Measurements from ENCODE around the gene SULT1C2. TPM values are rescaled to one million over a fixed set of nuclear protein-coding genes. Genes with fewer than 3 reads are reported as not detected.

The SULT1C2 gene
- total and polyA plus RNA-seq, 4 donors, result 0.07 to 8.9 (median 0.62) TPM

GRCh38 chr2:108260773-108261172 is 27.9 kb upstream of the SULT1C2 start:
- TF ChIP-seq JUND (IDR thresholded peaks at IDR 0.05) (no peak), MAX (IDR thresholded peaks at IDR 0.05) (no peak), SP1 (IDR thresholded peaks at IDR 0.05) (no peak), FOXA2 (IDR thresholded peaks at IDR 0.05) (no peak), GABPA (IDR thresholded peaks at IDR 0.05 in 1 of 2, conservative IDR thresholded peaks at IDR 0.05 in 1 of 2) (no peak), NR2F2 (IDR thresholded peaks at IDR 0.05) (no peak), RXRA (IDR thresholded peaks at IDR 0.05) (no peak), FOXA1 (IDR thresholded peaks at IDR 0.05) (no peak), RAD21 (IDR thresholded peaks at IDR 0.05) (no peak)
- Histone ChIP-seq H3K4me3 (ENCODE audit: low read depth in 1 of 3, low read length in 3 of 3) (no peak overlapping the region), H3K9ac (ENCODE audit: low read depth in 1 of 2, low read length in 2 of 2) (no peak overlapping the region), H3K27me3 (ENCODE audit: control insufficient read depth in 4 of 4, insufficient read depth in 4 of 4, low read length in 3 of 4) (no peaks in the 10 kb centered on the region), H3K9me3 (ENCODE audit: control insufficient read depth in 4 of 4, low read length in 3 of 4) (no peaks in the 10 kb centered on the region), H3K4me1 (ENCODE audit: control insufficient read depth in 4 of 4, insufficient read depth in 4 of 4, low read length in 3 of 4) (no peaks in the 10 kb centered on the region), H3K27ac (ENCODE audit: low read depth in 1 of 2, low read length in 2 of 2) (no peak overlapping the region), H3K36me3 (ENCODE audit: control insufficient read depth in 4 of 4, insufficient read depth in 3 of 4, low read depth in 1 of 4, low read length in 3 of 4) (no peaks in the 10 kb centered on the region)
- no peak for DNase-seq (ENCODE audit: low spot score)
- 78% methylated on average over 1 of the region's 1 CpG for WGBS

GRCh38 chr2:108262036-108262435 is 26.7 kb upstream of the SULT1C2 start:
- no peaks in the 10 kb centered on the region for H3K36me3 ChIP-seq (ENCODE audit: control insufficient read depth in 4 of 4, insufficient read depth in 3 of 4, low read depth in 1 of 4, low read length in 3 of 4)
- 44% methylated on average over 1 of the region's 1 CpG for WGBS
- H3K4me3 ChIP-seq (ENCODE audit: low read depth in 1 of 3, low read length in 3 of 3), result no peak overlapping the region
- H3K4me1 ChIP-seq (ENCODE audit: control insufficient read depth in 4 of 4, insufficient read depth in 4 of 4, low read length in 3 of 4), result no peaks in the 10 kb centered on the region
- TF ChIP-seq SP1 (IDR thresholded peaks at IDR 0.05), result no peak
- TF ChIP-seq MAX (IDR thresholded peaks at IDR 0.05), result no peak
- TF ChIP-seq HNF4G (IDR thresholded peaks at IDR 0.05), result no peak
- TF ChIP-seq RAD21 (IDR thresholded peaks at IDR 0.05), result no peak
- TF ChIP-seq EGR1 (IDR thresholded peaks at IDR 0.05; ENCODE audit: low read depth in 2 of 2), result no peak
- TF ChIP-seq YY1 (IDR thresholded peaks at IDR 0.05), result no peak
- TF ChIP-seq FOXA1 (IDR thresholded peaks at IDR 0.05), result no peak
- no peak for TF ChIP-seq ZBTB33 (IDR thresholded peaks at IDR 0.05)
- no peak for TF ChIP-seq JUND (IDR thresholded peaks at IDR 0.05)
- no peak for TF ChIP-seq NR2F2 (IDR thresholded peaks at IDR 0.05)
- no peak for TF ChIP-seq REST (IDR thresholded peaks at IDR 0.05)
- no peak for TF ChIP-seq TAF1 (conservative IDR thresholded peaks at IDR 0.05)
- no peak for TF ChIP-seq GABPA (IDR thresholded peaks at IDR 0.05 in 1 of 2, conservative IDR thresholded peaks at IDR 0.05 in 1 of 2)
- TF ChIP-seq FOXA2 (IDR thresholded peaks at IDR 0.05), result no peak
- no peak for TF ChIP-seq HNF4A (conservative IDR thresholded peaks at IDR 0.05)
- TF ChIP-seq RXRA (IDR thresholded peaks at IDR 0.05), result no peak
- no peak for TF ChIP-seq ATF3 (IDR thresholded peaks at IDR 0.05)
- no peak for DNase-seq (ENCODE audit: low spot score)
- no peak overlapping the region for H3K9ac ChIP-seq (ENCODE audit: low read depth in 1 of 2, low read length in 2 of 2)
- H3K27ac ChIP-seq (ENCODE audit: low read depth in 1 of 2, low read length in 2 of 2), result no peak overlapping the region
- H3K9me3 ChIP-seq (ENCODE audit: control insufficient read depth in 4 of 4, low read length in 3 of 4), result no peaks in the 10 kb centered on the region
- no peaks in the 10 kb centered on the region for H3K27me3 ChIP-seq (ENCODE audit: control insufficient read depth in 4 of 4, insufficient read depth in 4 of 4, low read length in 3 of 4)
